Stimulated activated CD8-positive, alpha-beta memory T cell treated with anti-CD3 and anti-CD28 coated beads, Interleukin-15, amount 100 ng/mL, for 1 hour (primary cell): Measurements from ENCODE around the gene ST3GAL3.
"Not testable (repeated sequence)": the region's sequence is repeated elsewhere in the genome, so short reads cannot be mapped to it uniquely, and the experiment has no call there.

Experiments used
- DNase-seq: peaks from one replicate; pipeline ENCODE4 v3.0.0-alpha.2; 2020; ENCODE audit warnings: low read depth

Gene ST3GAL3

DNA sequence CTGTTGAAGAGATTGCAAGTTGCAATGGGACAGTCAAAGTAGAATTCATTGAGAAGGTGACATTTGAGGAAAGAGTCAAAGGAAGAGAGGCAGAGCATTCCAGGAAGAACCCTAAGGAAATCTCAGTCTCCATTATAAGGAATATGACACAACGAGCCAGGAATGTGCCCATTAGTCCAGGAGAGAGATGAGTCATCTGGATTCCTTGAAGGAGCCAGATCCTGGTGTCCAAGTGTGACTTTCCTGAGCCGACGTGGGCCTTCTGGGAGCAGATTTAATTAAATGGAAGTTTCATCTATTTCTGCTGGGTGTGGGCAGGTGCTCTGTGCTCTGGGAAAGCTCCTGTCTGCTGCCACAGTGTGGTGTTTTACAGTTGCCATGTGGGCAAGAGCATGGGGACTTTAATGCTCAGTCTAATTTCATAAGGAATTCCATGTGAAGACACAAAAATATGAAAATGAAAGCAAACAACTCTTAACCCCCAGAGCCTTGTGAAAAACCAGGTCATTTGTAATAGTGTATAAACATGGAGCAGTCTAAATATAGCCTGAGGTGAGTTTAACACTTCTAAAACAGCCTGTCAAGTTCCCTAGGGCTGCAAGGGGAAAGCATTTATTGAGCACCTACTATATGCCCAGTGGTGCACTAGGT lies 114.8 kb downstream of the ST3GAL3 start:
- DNase-seq, result no peak

DNA sequence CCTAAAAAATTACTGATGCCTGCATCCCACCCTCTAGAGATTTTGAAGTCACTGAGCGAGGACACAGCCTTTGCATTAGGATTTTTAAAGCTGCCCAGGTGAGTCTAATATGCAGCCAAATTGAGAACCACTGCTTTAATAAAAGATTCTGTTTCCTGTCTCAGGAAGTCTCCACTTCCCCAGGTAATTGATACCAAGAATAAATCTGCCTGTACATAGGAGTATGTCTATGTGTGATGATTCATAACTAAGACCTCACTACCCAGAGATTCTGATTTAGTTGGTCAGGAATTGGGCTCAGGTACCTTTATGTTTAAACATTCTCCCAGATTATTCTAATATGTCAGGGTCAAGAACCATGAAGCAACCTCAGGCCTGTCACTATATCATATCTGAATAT lies 117.5 kb downstream of the ST3GAL3 start:
- no peak for DNase-seq

DNA sequence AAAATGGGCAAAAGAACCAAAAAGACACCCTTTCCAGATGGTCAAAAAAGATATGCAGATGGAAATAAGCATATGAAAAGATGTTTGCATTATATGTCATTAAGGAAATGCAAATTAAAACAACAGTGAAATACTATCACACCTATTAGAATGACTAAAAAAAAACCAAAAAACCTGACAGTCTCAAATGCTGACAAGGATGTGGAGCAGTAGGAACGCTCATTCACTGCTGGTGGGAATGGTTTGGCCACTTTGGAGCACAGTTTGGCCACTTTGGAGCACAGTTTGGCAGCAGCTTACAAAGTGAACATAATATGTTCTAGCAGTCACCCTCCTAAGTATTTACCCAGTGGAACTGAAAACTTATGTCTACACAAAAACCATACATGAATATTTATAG lies 121.2 kb downstream of the ST3GAL3 start:
- no peak for DNase-seq

GRCh38 chr1:43830802-43831201 lies 123.5 kb downstream of the ST3GAL3 start:
- no peak for DNase-seq

DNA sequence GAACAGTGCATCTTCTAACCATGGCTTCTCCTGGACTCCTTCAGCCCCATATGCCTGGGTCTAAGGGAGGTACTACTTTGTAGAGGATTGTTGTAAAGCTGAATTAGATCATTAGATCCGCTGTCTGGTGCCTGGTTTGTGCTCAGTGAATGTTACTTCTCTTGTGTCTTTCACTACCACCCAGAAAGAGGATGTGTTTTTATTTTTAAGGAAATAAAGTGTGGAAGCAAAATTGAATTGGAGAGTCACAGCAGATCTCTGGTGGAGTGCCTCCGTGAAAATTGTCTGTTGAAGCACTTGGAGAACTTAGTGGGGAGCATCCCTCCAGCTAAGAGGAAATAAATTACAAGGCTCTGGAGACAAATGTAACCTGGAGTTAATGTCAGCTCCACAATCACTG lies 124.5 kb downstream of the ST3GAL3 start:
- no peak for DNase-seq

- no peak for DNase-seq
These were observed 124.9 kb downstream of the ST3GAL3 start for GRCh38 chr1:43832255-43832654.

DNA sequence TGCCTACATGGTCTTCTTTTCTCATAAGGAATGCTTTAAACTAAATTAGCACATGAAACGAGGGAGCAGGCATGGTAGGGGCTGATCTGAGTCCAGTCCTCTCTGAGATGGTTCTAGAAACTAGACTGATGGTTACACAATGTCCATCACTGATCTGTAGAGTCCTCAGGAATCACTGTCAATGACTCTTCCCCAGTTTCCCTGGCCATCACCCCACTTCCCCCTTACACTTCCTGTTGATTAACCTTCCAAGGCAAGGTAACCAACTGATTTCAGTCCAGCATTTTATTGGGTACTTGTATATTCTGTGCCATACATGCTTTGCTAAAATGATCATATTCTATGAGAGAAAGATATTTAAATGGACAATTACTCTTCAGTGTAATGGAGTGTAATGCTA lies 125.7 kb downstream of the ST3GAL3 start:
- no peak for DNase-seq

- not testable (repeated sequence) for DNase-seq
These were observed 126.6 kb downstream of the ST3GAL3 start for GRCh38 chr1:43833902-43834279.

- DNase-seq, result no peak
These were observed 127.1 kb downstream of the ST3GAL3 start for GRCh38 chr1:43834280-43835081.

DNA sequence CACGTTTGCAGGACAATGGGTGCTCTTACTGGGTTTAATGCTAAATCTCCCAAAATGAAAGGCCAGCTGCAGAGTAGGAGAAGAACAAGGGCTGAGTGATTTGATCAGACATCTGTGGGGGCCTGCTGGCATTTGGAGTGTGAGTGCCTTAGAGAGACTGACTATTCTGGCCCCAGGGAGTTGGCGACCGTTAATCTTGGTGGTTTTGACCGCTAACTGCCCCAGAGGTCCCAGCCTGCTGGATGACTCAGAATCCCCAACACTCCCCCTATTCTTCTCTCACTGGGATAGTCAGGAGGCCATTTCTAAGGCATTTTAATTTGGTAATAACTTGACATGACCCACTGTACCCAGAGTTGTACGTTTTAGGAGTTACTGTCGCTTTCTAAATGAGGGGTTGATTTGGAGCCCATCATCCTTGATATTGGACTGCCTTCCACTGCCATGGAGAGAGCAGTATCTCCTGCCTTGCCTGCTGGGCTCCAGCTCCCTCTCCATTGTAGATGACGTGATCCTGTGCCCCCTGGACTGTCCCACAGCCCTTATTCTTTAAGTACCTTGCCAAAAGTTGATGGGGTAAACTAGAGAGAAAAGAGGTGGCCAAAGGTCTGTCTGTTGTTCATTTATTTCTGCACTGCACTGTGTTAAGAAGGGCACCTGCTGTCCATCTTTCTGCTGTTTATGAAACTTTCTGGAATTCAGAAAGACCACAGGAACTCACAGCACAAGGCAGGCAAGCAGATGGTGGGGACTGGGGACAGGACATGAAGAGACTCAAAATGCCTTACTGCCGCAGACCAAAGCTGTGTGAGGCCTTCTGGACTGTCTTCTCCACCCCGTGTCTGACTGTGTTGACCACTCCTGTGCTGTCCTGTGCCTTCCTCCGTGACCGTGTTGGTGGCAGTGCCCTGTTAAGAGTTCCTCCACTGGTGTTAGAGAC lies 128.0 kb downstream of the ST3GAL3 start:
- DNase-seq, result no peak

- DNase-seq, result peak; percentile 41
These were observed 129.1 kb downstream of the ST3GAL3 start for GRCh38 chr1:43836267-43836951.

- DNase-seq, result no peak
These were observed 131.7 kb downstream of the ST3GAL3 start for GRCh38 chr1:43839056-43839455.

GRCh38 chr1:43841321-43842174 lies 134.2 kb downstream of the ST3GAL3 start:
- DNase-seq, result no peak

DNA sequence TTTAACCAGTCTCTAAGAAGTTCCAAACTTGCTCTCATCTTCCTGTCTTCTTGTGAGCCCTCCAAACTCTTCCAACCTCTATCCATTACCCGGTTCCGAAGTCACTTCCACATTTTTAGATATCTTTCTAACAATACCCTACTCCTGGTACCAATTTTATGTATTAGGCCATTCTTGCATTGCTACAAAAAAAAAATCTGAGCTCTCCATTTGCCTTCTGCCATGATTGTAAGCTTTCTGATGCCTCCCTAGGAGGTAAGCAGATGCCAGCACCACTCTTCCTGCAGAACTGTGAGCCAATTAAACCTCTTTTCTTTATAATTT lies 134.8 kb downstream of the ST3GAL3 start:
- DNase-seq, result no peak

DNA sequence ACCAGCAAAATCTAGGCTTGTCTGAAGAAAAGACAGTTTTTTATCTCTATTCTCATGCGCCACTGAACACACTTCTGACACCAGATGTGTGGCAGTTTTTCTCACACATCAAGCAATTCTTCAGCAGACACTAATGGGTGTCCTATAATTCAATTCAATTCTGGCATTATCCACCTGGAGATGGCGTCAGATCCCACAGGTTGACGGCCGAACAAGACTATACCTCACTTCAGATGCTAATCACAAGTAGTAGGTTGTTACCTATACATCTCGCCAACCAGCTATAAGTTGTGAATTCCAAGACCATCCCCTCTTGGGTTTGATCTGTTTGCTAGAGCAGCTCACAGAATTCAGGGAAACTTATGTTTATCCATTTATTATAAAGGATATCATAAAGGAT lies 136.3 kb downstream of the ST3GAL3 start:
- DNase-seq, result no peak

DNA sequence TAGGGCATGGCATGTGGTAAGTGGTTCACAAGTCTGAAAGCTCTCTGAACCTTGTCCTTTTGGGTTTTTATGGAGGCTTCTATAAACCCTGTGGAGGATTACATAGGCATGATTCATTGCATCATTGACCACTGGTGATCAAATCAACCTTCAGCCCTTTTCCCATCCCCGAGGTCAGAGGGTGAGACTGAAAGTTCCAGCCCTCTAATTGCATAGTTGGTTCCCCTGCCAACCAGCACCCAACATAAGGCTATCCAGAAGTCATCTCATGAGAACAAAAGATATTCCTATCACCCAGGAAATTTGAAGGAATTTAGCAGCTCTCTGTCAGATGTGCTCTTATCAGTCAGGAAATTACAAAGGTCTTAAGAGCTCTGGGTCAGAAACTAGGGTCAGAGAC lies 136.8 kb downstream of the ST3GAL3 start:
- DNase-seq, result no peak

DNA sequence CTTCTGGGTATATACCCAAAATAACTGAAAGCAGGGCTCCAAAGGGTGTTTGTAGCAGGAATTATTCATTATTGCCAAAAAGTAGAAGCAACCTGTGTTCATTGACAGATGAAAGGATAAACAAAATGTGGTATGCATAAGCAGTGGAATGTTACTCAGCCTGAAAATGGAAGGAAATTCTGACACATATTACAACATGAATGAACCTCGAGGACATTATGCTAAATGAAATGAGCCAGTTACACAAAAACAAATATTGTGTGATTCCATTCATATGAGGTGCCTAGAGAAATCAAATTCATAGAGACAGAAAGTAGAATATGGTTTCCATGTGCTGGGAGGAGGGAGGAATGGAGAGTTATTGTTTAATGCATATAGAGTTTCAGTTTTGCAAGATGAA lies 140.0 kb downstream of the ST3GAL3 start:
- DNase-seq, result no peak

DNA sequence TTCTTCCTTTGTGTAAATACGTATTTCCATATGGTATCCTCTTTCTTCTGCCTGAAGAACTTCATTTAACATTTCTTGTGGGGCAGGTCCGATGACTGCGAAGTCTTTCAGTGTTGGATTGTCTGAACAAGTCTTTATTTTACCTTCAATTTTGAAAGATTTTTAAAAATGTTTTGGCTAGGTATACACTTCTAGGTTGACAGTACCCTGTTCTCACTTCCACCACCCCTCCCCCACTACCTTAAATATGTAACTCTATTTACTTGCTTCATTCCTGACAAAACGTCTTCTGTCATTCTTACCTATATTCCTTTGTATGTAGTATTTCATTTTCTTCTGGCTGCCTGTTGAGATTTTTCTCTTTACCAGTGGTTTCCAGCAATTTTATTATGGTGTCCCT lies 140.5 kb downstream of the ST3GAL3 start:
- no peak for DNase-seq

- no peak for DNase-seq
These were observed 142.3 kb downstream of the ST3GAL3 start for GRCh38 chr1:43849670-43850069.

DNA sequence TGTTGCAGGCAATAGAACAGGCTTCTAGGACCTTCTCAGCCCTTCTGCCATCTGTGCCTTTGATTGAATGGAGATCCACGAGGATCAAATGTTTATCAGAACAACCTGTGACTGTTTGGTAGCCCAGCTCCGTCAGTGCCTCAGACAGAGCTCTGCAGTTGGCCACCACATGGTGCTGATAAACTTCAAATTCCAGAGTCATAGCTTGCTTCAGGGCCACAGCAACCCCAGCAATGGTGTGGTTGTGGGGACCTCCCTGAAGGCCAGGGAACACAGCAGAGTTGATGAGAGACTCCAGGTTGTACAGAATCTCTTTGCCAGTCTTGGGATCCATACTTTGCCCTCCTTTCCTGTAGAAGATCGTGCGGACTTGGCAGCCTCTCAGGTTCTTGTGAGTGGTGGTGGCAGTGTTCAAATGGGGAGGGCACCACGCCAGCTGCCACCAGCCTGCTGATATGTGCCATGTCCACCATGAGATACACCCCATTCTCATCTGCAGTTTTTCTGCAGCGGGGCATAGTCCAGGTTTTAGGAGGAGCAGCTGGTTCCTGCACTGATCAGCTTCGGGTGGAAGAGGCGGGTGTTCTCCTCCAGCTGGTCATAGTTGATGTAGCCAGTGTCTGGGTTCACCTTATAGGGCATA lies 143.4 kb downstream of the ST3GAL3 start:
- DNase-seq, result no peak
